ENCODE data around the gene CNR1.

The CNR1 gene

DNA sequence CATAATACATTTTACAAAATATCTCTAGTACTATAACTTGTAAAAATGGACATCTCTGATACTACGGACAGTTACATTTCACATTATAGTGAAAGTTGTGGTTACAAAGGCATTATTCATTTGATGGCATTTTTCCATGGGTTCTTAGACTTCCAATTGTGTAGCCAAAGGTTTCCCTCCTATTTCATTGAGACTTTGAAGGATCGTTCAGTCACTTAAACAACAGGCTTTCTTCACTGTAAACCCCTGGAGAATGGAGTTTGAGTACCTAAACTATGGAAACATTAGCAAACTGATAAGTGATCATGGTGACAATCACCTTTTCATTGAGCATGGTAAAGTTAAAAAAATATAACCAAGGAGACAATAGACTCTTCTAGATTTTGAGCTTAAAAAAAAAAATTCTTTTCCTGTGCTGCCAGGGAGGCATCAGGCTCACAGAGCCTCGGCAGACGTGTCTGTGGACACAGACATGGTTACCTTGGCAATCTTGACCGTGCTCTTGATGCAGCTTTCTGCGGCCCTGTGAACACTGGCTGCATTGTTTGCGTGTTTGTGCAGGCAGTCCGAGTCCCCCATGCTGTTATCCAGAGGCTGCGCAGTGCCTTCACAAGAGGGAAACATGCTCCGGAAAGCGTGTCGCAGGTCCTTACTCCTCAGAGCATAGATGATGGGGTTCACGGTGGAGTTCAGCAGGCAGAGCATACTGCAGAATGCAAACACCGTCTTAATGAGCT lies 22.6 kb downstream of the CNR1 start:
- no peak for DNase-seq

GRCh38 chr6:88142297-88142668 lies 23.9 kb downstream of the CNR1 start:
- DNase-seq, result no peak

DNA sequence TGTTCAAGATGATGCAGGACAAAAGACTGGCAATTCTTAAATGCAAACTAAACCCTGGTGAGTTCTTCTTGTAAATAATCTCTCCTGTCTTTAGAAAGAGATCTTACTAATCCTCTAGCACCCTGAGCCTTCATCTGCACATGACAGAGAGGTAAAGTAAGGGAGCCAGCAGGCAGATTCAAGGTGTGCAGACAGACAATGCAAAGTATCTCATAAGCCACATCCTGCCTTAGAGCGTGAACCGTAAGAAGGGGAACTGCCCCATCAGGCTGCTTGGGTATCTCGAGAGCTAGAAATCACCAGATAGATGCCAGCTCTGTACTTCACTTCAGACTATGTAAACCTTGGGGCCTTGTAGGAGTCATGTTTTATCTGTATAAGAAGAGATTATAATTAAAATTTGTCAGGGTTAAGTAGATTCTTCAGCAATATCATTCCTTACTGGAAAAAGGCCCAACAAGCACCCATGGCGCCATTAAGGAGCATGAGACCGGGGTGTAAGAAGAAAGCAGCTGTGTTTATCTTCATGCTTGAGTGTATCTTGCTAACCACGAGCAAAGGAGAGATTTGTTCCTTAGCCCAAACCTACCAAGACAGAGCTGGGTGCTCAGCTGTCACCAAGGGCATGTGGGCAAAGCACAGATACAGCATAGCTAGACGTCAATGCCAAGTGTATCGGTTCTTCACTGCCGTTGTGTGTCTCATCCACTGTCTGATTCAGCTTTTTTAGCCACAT lies 24.4 kb downstream of the CNR1 start:
- no peak for DNase-seq

- no peak for DNase-seq
Measured at GRCh38 chr6:88137915-88138314, 28.2 kb downstream of the CNR1 start.

GRCh38 chr6:88135578-88136114 lies 30.5 kb downstream of the CNR1 start:
- no peak for DNase-seq

DNA sequence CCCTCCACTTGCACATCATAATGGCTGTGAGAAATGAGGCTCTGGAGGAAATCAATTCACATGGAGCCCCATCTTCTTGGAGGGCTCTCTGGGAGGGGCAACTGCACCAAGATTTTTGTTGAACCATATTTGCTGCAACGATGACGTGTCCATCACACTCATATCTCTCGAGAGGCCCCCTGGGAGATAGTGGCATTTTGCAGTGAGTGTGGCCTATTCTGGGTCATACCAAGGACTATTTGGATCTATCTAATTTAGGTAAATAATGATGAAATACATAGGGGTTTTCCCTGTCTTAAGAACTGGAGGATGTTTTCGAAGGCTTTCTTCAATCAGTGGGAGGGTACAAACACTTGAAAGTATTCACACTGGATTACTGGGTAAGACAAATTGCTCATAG lies 31.6 kb downstream of the CNR1 start:
- DNase-seq, result no peak

- DNase-seq, result no peak
Measured at GRCh38 chr6:88133718-88134117, 32.4 kb downstream of the CNR1 start.

DNA sequence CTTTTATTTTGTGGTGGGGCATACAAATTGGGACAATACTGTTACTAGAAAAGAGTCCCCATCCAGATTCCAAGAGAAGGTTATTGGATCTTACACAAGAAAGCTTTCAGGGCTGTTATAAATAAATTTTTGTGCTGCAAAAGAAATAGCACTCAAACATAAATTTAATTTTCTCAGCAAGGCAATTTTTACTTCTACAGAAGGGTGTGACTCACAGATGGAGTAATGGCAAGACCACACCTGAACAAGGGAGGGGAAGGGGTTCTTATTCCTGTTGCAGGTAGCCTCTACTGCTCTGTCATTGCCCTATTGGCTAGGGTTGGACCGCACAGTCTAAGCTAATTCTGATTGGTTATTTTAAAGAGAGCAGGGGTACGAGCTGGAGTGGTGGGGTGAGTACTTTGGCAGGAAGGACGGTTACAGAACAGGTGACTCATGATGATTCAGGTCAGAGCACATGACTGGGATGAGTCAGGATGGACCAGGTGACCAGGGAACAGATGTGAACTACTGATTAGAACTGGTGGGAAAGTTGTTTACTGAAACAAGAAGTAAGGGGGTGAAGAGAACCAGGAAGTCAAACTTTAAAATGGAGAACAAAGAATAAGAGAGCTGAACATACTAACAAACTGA lies 41.1 kb downstream of the CNR1 start:
- no peak for DNase-seq

- no peak for DNase-seq
Measured at GRCh38 chr6:88120635-88121034, 45.5 kb downstream of the CNR1 start.

GRCh38 chr6:88119769-88120168 lies 46.4 kb downstream of the CNR1 start:
- DNase-seq, result peak; percentile 43

GRCh38 chr6:88116276-88116675 lies 49.9 kb downstream of the CNR1 start:
- DNase-seq, result no peak

DNA sequence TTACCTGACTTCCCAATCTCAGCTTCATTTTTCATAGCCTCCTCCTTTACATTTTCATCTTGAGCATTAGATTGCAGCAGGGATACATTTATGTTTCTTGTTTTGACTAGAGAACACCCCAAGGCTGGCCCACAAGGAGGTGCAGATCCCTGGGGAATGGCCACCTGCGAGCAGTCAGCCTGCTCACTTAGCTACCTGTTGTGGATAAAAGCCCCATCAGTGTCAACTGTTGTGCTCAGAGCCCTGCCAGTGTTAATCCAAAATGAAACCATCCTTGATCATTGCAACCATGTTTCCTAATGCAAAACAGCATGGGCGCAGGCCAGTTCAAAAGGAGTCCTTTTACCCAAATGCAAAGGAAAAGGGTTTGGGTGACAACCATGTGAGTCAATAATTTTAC lies 50.8 kb downstream of the CNR1 start:
- no peak for DNase-seq

DNA sequence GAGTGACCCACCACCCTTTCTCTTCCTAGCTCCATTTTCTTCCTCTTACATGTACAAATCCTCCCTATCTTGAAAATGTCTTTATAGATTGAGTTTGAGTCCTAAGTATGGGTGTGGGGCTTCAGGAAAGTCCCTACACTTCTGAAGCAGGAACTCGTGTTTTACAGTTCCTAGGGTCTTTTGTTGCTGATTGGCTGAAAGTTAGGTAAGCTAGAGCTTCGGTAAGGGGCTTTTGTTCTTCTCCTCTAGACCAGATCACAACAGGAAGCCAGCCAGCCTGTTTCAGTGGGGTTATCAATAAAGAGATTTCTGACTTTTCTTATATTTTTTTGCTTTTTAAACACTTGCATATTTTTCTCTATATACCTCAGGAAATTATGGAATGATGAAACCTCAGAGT lies 51.3 kb downstream of the CNR1 start:
- no peak for DNase-seq

DNA sequence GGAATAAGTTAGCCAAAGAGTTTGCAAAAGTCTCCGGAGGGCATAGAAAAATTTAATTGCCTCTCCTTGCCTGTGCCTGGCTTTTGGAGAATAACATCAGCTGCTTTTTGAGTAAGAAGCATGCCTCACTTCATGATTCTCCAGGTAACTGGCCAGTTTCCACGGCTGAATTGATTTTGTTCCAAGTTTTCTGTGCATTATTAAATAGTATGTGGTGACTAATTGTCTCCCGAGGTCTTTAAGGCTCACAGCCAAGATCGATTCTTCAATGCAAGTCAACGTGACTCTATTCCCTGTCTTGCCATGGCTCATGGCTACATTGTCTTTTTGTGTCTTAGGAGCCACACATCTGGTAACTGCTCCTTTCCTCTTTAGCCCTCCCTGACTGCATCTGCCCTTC lies 54.2 kb downstream of the CNR1 start:
- no peak for DNase-seq

- DNase-seq, result no peak
Measured at GRCh38 chr6:88107241-88107640, 58.9 kb downstream of the CNR1 start.

DNA sequence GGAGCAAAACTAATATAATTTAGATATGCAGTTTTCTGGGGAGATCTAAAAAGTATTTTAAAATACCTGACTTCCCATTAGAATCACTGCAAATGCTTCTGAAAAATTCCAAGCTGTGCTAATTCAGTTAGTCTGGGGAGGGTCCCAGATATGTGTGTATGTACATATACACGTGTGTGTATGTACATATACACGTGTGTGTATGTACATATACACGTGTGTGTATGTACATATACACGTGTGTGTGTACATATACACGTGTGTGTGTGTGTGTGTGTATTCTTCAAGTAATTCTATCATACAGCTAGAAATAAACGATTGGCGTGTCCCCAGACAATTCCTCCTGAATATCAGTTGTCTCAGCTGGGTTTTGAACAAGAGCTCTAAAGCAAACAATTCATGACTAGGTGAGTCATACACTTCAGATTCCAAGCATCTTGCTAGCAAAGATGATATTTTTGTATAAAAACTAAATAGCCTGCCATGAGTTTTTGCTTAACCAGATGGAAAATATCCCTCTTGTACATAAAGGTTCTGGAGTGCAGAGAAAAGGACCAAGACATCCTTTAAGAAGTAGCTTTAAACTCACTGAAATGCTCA lies 60.3 kb downstream of the CNR1 start:
- DNase-seq, result no peak

All from hematopoietic multipotent progenitor cell treated with erythropoietin and hydrocortisone succinate and interleukin-3 and kit ligand, for 4 days (in vitro differentiated cells).